Stomach (tissue), 4 donors: Measurements from ENCODE around the gene CFAP100.

Source experiments
- EP300 ChIP-seq: sonication (generic); formaldehyde crosslinking; IDR thresholded peaks from one replicate; pipeline ENCODE4 v1.6.1; 2017; ENCODE audit warnings: antibody characterized with exemption
- POLR2A ChIP-seq, 4 donors: fragments of 450-650 bp; IDR thresholded peaks; one replicate each; pipeline ENCODE4 v1.6.1; 2016; ENCODE audit warnings: antibody characterized with exemption in 4 of 4, control low read depth in 2 of 4, mild to moderate bottlenecking in 1 of 4, moderate library complexity in 1 of 4
- POLR2AphosphoS5 ChIP-seq, 3 donors: sonication (generic); formaldehyde crosslinking; IDR thresholded peaks; one replicate each; pipeline ENCODE4 v1.6.1; 2016; ENCODE audit warnings: antibody characterized with exemption in 3 of 3
- TF ChIP-seq, protein P1 (sequence below), 7 experiments: fragments of 450-650 bp in 4 of 7; fragments of 200-600 bp in 3 of 7; sonication (generic) in 3 of 7; IDR thresholded peaks; one replicate each; pipeline ENCODE4 v1.5.1; 2016 to 2019; ENCODE audit warnings: antibody characterized with exemption in 7 of 7, control low read depth in 2 of 7, mild to moderate bottlenecking in 1 of 7

DNA sequence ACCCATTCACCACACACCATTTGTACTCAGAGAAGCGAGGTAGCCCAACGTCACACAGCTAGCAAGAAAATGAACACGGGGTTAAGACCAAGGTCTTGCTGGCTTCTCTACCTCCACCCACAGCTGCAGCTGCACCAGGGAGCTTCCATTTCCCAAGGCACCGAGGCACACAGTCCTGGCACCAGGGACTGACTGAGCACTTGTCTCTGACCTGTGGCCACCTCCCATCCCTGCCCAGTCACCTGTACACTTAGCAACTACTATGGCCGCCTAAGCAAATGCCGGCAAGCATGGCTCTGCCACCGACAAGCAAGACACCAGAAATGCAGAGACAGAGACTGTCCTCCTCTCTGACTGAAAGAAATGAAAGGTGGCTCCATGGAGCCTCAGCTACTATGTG lies 65.7 kb downstream of the CFAP100 start:
- TF ChIP-seq POLR2A (IDR thresholded peaks at IDR 0.05) (no peak), POLR2AphosphoS5 (IDR thresholded peaks at IDR 0.05) (no peak), EP300 (no peak)
- TF ChIP-seq, protein P1, sequence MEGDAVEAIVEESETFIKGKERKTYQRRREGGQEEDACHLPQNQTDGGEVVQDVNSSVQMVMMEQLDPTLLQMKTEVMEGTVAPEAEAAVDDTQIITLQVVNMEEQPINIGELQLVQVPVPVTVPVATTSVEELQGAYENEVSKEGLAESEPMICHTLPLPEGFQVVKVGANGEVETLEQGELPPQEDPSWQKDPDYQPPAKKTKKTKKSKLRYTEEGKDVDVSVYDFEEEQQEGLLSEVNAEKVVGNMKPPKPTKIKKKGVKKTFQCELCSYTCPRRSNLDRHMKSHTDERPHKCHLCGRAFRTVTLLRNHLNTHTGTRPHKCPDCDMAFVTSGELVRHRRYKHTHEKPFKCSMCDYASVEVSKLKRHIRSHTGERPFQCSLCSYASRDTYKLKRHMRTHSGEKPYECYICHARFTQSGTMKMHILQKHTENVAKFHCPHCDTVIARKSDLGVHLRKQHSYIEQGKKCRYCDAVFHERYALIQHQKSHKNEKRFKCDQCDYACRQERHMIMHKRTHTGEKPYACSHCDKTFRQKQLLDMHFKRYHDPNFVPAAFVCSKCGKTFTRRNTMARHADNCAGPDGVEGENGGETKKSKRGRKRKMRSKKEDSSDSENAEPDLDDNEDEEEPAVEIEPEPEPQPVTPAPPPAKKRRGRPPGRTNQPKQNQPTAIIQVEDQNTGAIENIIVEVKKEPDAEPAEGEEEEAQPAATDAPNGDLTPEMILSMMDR (IDR thresholded peaks at IDR 0.05): no peak
